Measurements from ENCODE around the gene SLC38A6.

The SLC38A6 gene

DNA sequence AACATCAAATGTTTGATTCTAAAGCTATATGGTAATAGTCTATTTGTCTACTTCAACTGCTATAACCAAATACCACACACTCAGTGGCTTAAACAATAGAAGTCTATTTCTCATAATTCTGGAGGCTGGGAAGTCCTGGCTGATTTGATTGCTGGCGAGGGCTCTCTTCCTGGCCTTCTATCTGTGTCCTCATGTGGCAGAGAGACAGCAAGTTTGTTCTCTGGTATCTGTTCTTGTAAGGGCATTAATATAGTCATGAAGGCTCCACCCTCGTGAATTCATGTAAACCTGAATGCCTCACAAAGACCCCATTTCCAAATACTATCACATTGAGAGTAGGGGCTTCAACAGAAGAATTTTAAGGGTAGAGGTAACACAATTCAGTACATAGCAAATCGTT, 34.3 kb upstream of the SLC38A6 start:
- no peak for DNase-seq (ENCODE audit: low read depth, low spot score)
- no peak overlapping the region for H3K4me3 ChIP-seq (ENCODE audit: low read depth, low read length)
- ChIA-PET CTCF (no interaction called here), POLR2A (no interaction called here)
- TF ChIP-seq, protein P1, sequence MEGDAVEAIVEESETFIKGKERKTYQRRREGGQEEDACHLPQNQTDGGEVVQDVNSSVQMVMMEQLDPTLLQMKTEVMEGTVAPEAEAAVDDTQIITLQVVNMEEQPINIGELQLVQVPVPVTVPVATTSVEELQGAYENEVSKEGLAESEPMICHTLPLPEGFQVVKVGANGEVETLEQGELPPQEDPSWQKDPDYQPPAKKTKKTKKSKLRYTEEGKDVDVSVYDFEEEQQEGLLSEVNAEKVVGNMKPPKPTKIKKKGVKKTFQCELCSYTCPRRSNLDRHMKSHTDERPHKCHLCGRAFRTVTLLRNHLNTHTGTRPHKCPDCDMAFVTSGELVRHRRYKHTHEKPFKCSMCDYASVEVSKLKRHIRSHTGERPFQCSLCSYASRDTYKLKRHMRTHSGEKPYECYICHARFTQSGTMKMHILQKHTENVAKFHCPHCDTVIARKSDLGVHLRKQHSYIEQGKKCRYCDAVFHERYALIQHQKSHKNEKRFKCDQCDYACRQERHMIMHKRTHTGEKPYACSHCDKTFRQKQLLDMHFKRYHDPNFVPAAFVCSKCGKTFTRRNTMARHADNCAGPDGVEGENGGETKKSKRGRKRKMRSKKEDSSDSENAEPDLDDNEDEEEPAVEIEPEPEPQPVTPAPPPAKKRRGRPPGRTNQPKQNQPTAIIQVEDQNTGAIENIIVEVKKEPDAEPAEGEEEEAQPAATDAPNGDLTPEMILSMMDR (IDR thresholded peaks at IDR 0.05; ENCODE audit: insufficient read depth, low read length, missing control alignments), result no peak

DNA sequence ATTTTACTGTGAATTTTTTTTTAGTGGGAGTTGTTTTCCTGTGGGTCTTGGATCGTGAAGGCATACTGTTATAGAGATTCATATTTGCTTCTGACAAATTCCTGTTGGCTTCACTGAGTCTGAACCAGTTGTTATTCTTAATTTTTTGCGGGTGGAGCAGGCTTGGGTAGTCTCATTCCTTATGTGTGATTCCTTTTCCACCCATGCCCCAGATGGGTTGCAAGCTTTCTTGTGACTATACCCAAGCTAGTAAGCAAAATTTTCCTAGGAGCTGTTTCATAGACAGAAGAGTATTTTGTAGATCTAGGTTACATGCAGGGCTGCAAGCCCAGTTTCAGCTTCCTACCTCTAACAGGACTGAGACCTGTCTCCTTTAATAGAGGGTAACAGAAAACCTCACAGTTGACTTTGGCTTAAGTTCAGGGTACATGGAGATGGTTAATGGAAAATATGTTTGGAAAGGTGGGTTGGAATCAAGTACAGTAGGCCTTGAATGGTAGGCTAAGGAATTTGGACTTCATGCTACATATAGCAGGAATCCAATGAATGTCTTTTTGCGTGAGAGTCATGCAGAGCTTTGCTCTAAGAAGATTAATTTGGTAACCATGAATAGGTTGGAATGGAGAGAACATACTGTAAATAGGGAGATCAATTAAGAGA, 29.1 kb upstream of the SLC38A6 start:
- ChIA-PET POLR2A (no interaction called here), CTCF (interaction anchor here (0.7 to 1.0 kb wide), 3 partner anchors 16 to 809 kb away, joined by 3 to 4 read pairs (median 3); no protein-coding TSS in a partner anchor)
- no peak overlapping the region for H3K4me3 ChIP-seq (ENCODE audit: low read depth, low read length)
- TF ChIP-seq, protein P1 (IDR thresholded peaks at IDR 0.05; ENCODE audit: insufficient read depth, low read length, missing control alignments), result no peak
- no peak for DNase-seq (ENCODE audit: low read depth, low spot score)

DNA sequence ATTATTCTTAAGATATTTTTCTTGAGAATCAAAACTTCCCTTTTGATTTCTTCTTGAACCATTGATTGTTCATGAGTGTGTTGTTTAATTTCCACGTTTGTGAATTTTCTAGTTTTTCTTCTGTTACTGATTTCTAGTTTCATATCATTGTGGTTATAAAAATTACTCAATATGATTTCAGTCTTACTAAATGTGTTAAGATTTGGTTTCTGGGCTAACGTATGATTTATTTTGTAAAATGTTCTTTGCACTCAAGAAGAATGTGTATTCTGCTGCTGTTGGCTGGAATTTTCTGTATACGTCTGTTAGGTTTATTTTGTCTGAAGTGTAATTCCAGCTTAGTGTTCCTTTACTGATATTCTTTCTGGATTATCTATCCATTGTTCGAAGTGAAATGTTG, 24.8 kb upstream of the SLC38A6 start:
- TF ChIP-seq, protein P1 (IDR thresholded peaks at IDR 0.05; ENCODE audit: insufficient read depth, low read length, missing control alignments), result no peak
- DNase-seq (ENCODE audit: low read depth, low spot score), result no peak
- CTCF ChIA-PET, result no interaction called here
- H3K4me3 ChIP-seq (ENCODE audit: low read depth, low read length), result no peak overlapping the region
- POLR2A ChIA-PET, result no interaction called here

DNA sequence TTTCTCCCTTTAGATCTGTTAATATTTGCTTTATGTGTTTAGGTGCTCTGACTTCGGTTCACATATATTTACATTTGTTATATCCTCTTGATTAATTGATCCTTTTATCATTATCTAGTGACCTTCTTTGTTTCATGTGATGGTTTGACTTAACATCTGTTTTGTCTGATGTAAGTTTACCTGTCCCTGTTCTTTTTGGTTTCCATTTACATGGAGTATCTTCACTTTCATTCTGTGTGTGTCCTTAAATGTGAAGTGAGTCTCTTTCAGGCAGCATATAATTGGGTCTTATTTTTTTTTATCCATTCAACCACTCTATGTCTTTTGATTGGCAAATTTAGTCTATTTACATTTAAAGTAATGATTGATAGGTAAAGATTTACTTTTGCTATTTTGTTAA, 24.4 kb upstream of the SLC38A6 start:
- POLR2A ChIA-PET, result no interaction called here
- TF ChIP-seq, protein P1 (IDR thresholded peaks at IDR 0.05; ENCODE audit: insufficient read depth, low read length, missing control alignments), result no peak
- CTCF ChIA-PET, result no interaction called here
- no peak overlapping the region for H3K4me3 ChIP-seq (ENCODE audit: low read depth, low read length)
- no peak for DNase-seq (ENCODE audit: low read depth, low spot score)

DNA sequence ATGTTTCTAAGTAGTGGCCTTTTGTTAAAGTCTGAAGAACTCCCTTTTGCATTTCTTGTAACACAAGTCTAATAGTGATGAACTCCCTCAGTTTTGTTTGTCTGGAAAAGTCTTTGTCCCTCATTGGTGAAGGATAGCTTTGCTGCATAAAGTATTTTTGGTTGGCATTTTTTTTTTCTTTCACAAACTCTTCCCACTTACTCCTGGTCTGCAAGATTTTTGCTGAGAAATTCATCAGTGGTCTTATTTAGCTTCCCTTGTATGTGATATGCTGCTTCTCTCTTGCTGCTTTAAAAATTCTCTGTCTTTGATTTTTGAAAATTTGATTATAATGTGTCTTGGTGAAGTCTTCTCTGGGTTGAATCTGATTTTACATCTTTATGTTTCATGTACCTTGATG, 22.9 kb upstream of the SLC38A6 start:
- ChIA-PET CTCF (interaction anchor here (1.3 kb wide), 1 partner anchor 12 kb away, joined by 4 read pairs; no protein-coding TSS in a partner anchor), POLR2A (no interaction called here)
- DNase-seq (ENCODE audit: low read depth, low spot score), result no peak
- no peak overlapping the region for H3K4me3 ChIP-seq (ENCODE audit: low read depth, low read length)
- TF ChIP-seq, protein P1 (IDR thresholded peaks at IDR 0.05; ENCODE audit: insufficient read depth, low read length, missing control alignments), result no peak

DNA sequence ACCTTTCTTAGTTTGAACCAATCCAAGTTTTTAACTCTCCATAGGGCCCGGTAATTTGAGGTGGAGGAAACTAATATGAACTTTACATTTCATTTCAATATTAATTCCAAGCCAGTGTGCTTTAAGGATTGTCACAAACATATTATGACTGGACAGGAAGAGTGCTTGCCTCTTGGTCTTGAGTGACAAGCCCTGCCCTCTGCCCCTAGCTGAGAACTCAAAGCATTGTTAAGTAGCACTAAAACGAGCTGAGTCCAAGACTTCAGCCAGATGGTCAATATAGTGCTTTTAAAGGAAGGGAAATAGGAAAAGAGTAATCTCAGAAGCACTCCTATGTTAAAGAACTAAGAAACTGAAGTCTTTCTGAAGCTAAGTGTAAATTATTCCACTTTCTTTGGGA, 17.3 kb upstream of the SLC38A6 start:
- H3K4me3 ChIP-seq (ENCODE audit: low read depth, low read length), result no peak overlapping the region
- CTCF ChIA-PET, result interaction anchor here (0.7 kb wide), 1 partner anchor 9 kb away, joined by 3 read pairs; no protein-coding TSS in a partner anchor
- TF ChIP-seq, protein P1 (IDR thresholded peaks at IDR 0.05; ENCODE audit: insufficient read depth, low read length, missing control alignments), result no peak
- no peak for DNase-seq (ENCODE audit: low read depth, low spot score)
- POLR2A ChIA-PET, result no interaction called here

All from AG04449 (cell line).